Central memory CD8-positive, alpha-beta T cell (primary cell): ENCODE data around the gene STK32B.
"Not testable (repeated sequence)": the region's sequence is repeated elsewhere in the genome, so short reads cannot be mapped to it uniquely, and the experiment has no call there.

Experiments used
- ATAC-seq: fragments of 150-1000 bp; cut with Tn5 transposase; replicated peaks from 2 replicates; pipeline ENCODE4 v1.10.0; 2022; ENCODE audit warnings: mild to moderate bottlenecking, moderate FRiP score, moderate number of reproducible peaks; ENCODE audit not compliant: poor library complexity, severe bottlenecking; ENCODE audit errors: extremely low read depth
- DNase-seq, 2 donors: peaks; one replicate each; pipeline ENCODE4 v3.0.0; 2021; ENCODE audit warnings: low spot score in 2 of 2
- H3K27ac Mint-ChIP-seq: one replicate; pipeline ENCODE4 v1.8.0; 2022; ENCODE audit warnings: low read depth, mild to moderate bottlenecking, moderate library complexity, mixed read lengths
- H3K27me3 Mint-ChIP-seq: one replicate; pipeline ENCODE4 v1.8.0; 2022; ENCODE audit warnings: mixed read lengths
- H3K36me3 Mint-ChIP-seq: one replicate; pipeline ENCODE4 v1.8.0; 2022; ENCODE audit warnings: mild to moderate bottlenecking, moderate library complexity, mixed read lengths; ENCODE audit not compliant: insufficient read depth
- H3K4me1 Mint-ChIP-seq: one replicate; pipeline ENCODE4 v1.8.0; 2022; ENCODE audit warnings: mixed read lengths
- H3K4me3 Mint-ChIP-seq: one replicate; pipeline ENCODE4 v1.8.0; 2022; ENCODE audit warnings: mild to moderate bottlenecking, moderate library complexity, mixed read lengths
- H3K9me3 Mint-ChIP-seq: one replicate; pipeline ENCODE4 v1.8.0; 2022; ENCODE audit warnings: mixed read lengths

The STK32B gene

GRCh38 chr4:5215321-5215720 is 164.0 kb downstream of the STK32B start:
- H3K36me3 Mint-ChIP-seq: peaks cover 1% of the 10 kb centered on the region
- H3K4me3 Mint-ChIP-seq: no peak overlapping the region
- peaks cover 26% of the 10 kb centered on the region for H3K27me3 Mint-ChIP-seq
- no peak overlapping the region for H3K27ac Mint-ChIP-seq
- peaks cover 4% of the 10 kb centered on the region for H3K9me3 Mint-ChIP-seq
- no peak for ATAC-seq
- H3K4me1 Mint-ChIP-seq: no peaks in the 10 kb centered on the region
- DNase-seq: no peak

GRCh38 chr4:5217421-5217820 is 166.1 kb downstream of the STK32B start:
- H3K9me3 Mint-ChIP-seq: peaks cover 11% of the 10 kb centered on the region

GRCh38 chr4:5218376-5219069 is 167.2 kb downstream of the STK32B start:
- DNase-seq (no peak), ATAC-seq (no peak)
- Mint-ChIP-seq H3K4me1 (no peaks in the 10 kb centered on the region), H3K9me3 (peaks cover 20% of the 10 kb centered on the region), H3K4me3 (no peak overlapping the region), H3K27ac (no peak overlapping the region), H3K36me3 (peaks cover 2% of the 10 kb centered on the region), H3K27me3 (peaks cover 22% of the 10 kb centered on the region)

More at GRCh38 chr4:5217421-5217820, 166.1 kb downstream of the STK32B start:
- no peak for ATAC-seq
- Mint-ChIP-seq H3K4me3 (no peak overlapping the region), H3K27ac (no peak overlapping the region), H3K27me3 (peaks cover 22% of the 10 kb centered on the region), H3K4me1 (no peaks in the 10 kb centered on the region), H3K36me3 (peaks cover 2% of the 10 kb centered on the region)
- DNase-seq: no peak

- Mint-ChIP-seq H3K4me1 (no peaks in the 10 kb centered on the region), H3K27ac (no peak overlapping the region), H3K4me3 (no peak overlapping the region), H3K9me3 (peaks cover 20% of the 10 kb centered on the region), H3K36me3 (peaks cover 2% of the 10 kb centered on the region), H3K27me3 (peaks cover 9% of the 10 kb centered on the region)
- DNase-seq: no peak
- no peak for ATAC-seq
These were observed 168.7 kb downstream of the STK32B start for GRCh38 chr4:5220028-5220427.

- no peak overlapping the region for H3K4me3 Mint-ChIP-seq
- no peak for ATAC-seq
These were observed 170.8 kb downstream of the STK32B start for GRCh38 chr4:5222047-5222446.

GRCh38 chr4:5222951-5223350 is 171.7 kb downstream of the STK32B start:
- Mint-ChIP-seq H3K4me1 (no peaks in the 10 kb centered on the region), H3K27me3 (no peaks in the 10 kb centered on the region), H3K4me3 (no peak overlapping the region), H3K9me3 (peaks cover 20% of the 10 kb centered on the region), H3K36me3 (peaks cover 2% of the 10 kb centered on the region), H3K27ac (no peak overlapping the region)
- DNase-seq: no peak
- ATAC-seq: no peak

More at GRCh38 chr4:5222047-5222446, 170.8 kb downstream of the STK32B start:
- peaks cover 20% of the 10 kb centered on the region for H3K9me3 Mint-ChIP-seq
- H3K4me1 Mint-ChIP-seq: no peaks in the 10 kb centered on the region
- H3K36me3 Mint-ChIP-seq: peaks cover 2% of the 10 kb centered on the region
- no peak for DNase-seq
- no peak overlapping the region for H3K27ac Mint-ChIP-seq
- no peaks in the 10 kb centered on the region for H3K27me3 Mint-ChIP-seq

- Mint-ChIP-seq H3K4me1 (no peaks in the 10 kb centered on the region), H3K27ac (no peak overlapping the region), H3K4me3 (no peak overlapping the region), H3K36me3 (peaks cover 2% of the 10 kb centered on the region), H3K9me3 (peaks cover 20% of the 10 kb centered on the region), H3K27me3 (no peaks in the 10 kb centered on the region)
- ATAC-seq (no peak), DNase-seq (no peak)
These were observed 173.1 kb downstream of the STK32B start for GRCh38 chr4:5224340-5224739.

- no peaks in the 10 kb centered on the region for H3K27me3 Mint-ChIP-seq
- no peak for DNase-seq
- H3K4me1 Mint-ChIP-seq: no peaks in the 10 kb centered on the region
- no peak for ATAC-seq
- H3K9me3 Mint-ChIP-seq: no peaks in the 10 kb centered on the region
- no peak overlapping the region for H3K4me3 Mint-ChIP-seq
- no peak overlapping the region for H3K27ac Mint-ChIP-seq
- H3K36me3 Mint-ChIP-seq: no peaks in the 10 kb centered on the region
These were observed 181.3 kb downstream of the STK32B start for GRCh38 chr4:5232549-5232948.

GRCh38 chr4:5237086-5237660 is 185.9 kb downstream of the STK32B start:
- Mint-ChIP-seq H3K4me1 (no peaks in the 10 kb centered on the region), H3K27ac (no peak overlapping the region), H3K27me3 (no peaks in the 10 kb centered on the region), H3K36me3 (no peaks in the 10 kb centered on the region), H3K9me3 (no peaks in the 10 kb centered on the region), H3K4me3 (no peak overlapping the region)
- no peak for DNase-seq
- no peak for ATAC-seq

- H3K36me3 Mint-ChIP-seq: no peaks in the 10 kb centered on the region
- no peak for ATAC-seq
- no peak for DNase-seq
- no peak overlapping the region for H3K27ac Mint-ChIP-seq
- H3K9me3 Mint-ChIP-seq: no peaks in the 10 kb centered on the region
- H3K4me1 Mint-ChIP-seq: no peaks in the 10 kb centered on the region
- no peaks in the 10 kb centered on the region for H3K27me3 Mint-ChIP-seq
- no peak overlapping the region for H3K4me3 Mint-ChIP-seq
These were observed 186.9 kb downstream of the STK32B start for GRCh38 chr4:5238173-5238572.

- H3K4me3 Mint-ChIP-seq: not testable (repeated sequence)
These were observed 195.8 kb downstream of the STK32B start for GRCh38 chr4:5247061-5247460.

GRCh38 chr4:5247735-5248134 is 196.5 kb downstream of the STK32B start:
- H3K4me1 Mint-ChIP-seq: no peaks in the 10 kb centered on the region
- no peak for DNase-seq
- H3K36me3 Mint-ChIP-seq: no peaks in the 10 kb centered on the region
- H3K27ac Mint-ChIP-seq: no peak overlapping the region
- ATAC-seq: no peak
- no peak overlapping the region for H3K4me3 Mint-ChIP-seq
- H3K9me3 Mint-ChIP-seq: peaks cover 4% of the 10 kb centered on the region
- H3K27me3 Mint-ChIP-seq: peaks cover 72% of the 10 kb centered on the region

More at GRCh38 chr4:5247061-5247460, 195.8 kb downstream of the STK32B start:
- not testable (repeated sequence) for H3K27ac Mint-ChIP-seq, H3K36me3 Mint-ChIP-seq, H3K9me3 Mint-ChIP-seq, H3K4me1 Mint-ChIP-seq, ATAC-seq, DNase-seq
- H3K27me3 Mint-ChIP-seq: peaks cover 65% of the 10 kb centered on the region

GRCh38 chr4:5249727-5250126 is 198.4 kb downstream of the STK32B start:
- DNase-seq (no peak), ATAC-seq (no peak)
- Mint-ChIP-seq H3K4me1 (no peaks in the 10 kb centered on the region), H3K4me3 (no peak overlapping the region), H3K27me3 (peaks cover 69% of the 10 kb centered on the region), H3K36me3 (no peaks in the 10 kb centered on the region), H3K9me3 (peaks cover 4% of the 10 kb centered on the region), H3K27ac (no peak overlapping the region)
